Left cardiac atrium (tissue), 4 donors: Measurements from ENCODE around the gene TMEM59. TPM values are rescaled to one million over a fixed set of nuclear protein-coding genes. Genes with fewer than 3 reads are reported as not detected.
A peak's percentile ranks its signal among the peaks of the same experiment; 100 is the strongest.
"Not testable (repeated sequence)": the region's sequence is repeated elsewhere in the genome, so short reads cannot be mapped to it uniquely, and the experiment has no call there.

Experiments
- ATAC-seq, 2 donors: fragments of 200-7000 bp; cut with Tn5 transposase; one replicate each; pipeline ENCODE4 v1.9.1; 2020; ENCODE audit warnings: mild to moderate bottlenecking in 2 of 2, moderate library complexity in 2 of 2
- DNase-seq: peaks from one replicate; pipeline ENCODE4 v3.0.0-alpha.2; 2020
- intact Hi-C, 2 donors: fragments of 100-400 bp; cut with DNase I; formaldehyde crosslinking; loops; one replicate each; pipeline versions ENCODE4 v1.14.1 to v1.15.1; 2022 to 2023
- total RNA-seq, 2 donors: library from RNA; stranded (reverse); fragmentation: NEBNext Ultra II Directional; extraction: Animal tissue kit (Norgen Biotek cat#: 25700); gene quantifications; one replicate each; pipeline ENCODE4 v1.2.1, GENCODE V29; 2021
- donor health status: DM: no; HTN: yes; CAD: no.
- donor health status: DM: no; HTN: yes; CAD: no; lungs with severe emphysema.
- donor health status: DM: yes; HTN: yes; CAD: no.
- donor health status: Dilated cardiomyopathy.

TMEM59 gene
- total RNA-seq, 2 donors from 2014 or later = 324 to 335 TPM

- no peak for ATAC-seq
- no peak for DNase-seq
- intact Hi-C loops = no loop called here
Observed at GRCh38 chr1:54018635-54019034, 34.4 kb downstream of the TMEM59 start.

GRCh38 chr1:54017979-54018378 is 35.0 kb downstream of the TMEM59 start, which contains the start of gene LDLRAD1:
LDLRAD1 (minus strand) TSS chr1:54018186; CDS start chr1:54018112, 74 bp downstream.
- no peak for ATAC-seq
- intact Hi-C loops = no loop called here
- no peak for DNase-seq

- ATAC-seq (peak in 1 of 2 donors; percentile 57), DNase-seq (no peak)
- intact Hi-C loops = no loop called here
Observed at GRCh38 chr1:54016343-54017282, 36.4 kb downstream of the TMEM59 start.

GRCh38 chr1:54014009-54014629 is 38.9 kb downstream of the TMEM59 start:
- DNase-seq (no peak), ATAC-seq (no peak)
- intact Hi-C loops = no loop called here

GRCh38 chr1:54013393-54014008 is 39.5 kb downstream of the TMEM59 start:
- intact Hi-C loops = no loop called here
- ATAC-seq (no peak), DNase-seq (no peak)

- intact Hi-C loops = no loop called here
- no peak for DNase-seq
- no peak for ATAC-seq
Observed at GRCh38 chr1:54012863-54013262, 40.1 kb downstream of the TMEM59 start.

- intact Hi-C loops = no loop called here
- ATAC-seq = no peak
Observed at GRCh38 chr1:54012008-54012325, 41.0 kb downstream of the TMEM59 start.

GRCh38 chr1:54011316-54012007 is 41.5 kb downstream of the TMEM59 start:
- intact Hi-C loops = no loop called here
- no peak for DNase-seq
- ATAC-seq = no peak

More at GRCh38 chr1:54012008-54012325, 41.0 kb downstream of the TMEM59 start:
- DNase-seq = no peak

- no peak for DNase-seq
- no peak for ATAC-seq
- intact Hi-C loops = no loop called here
Observed at GRCh38 chr1:54010415-54011117, 42.4 kb downstream of the TMEM59 start.

- intact Hi-C loops = no loop called here
- DNase-seq = no peak
- no peak for ATAC-seq
Observed at GRCh38 chr1:54009406-54009805, 43.6 kb downstream of the TMEM59 start.

- ATAC-seq (no peak), DNase-seq (no peak)
- intact Hi-C loops = no loop called here
Observed at GRCh38 chr1:54008876-54009275, 44.1 kb downstream of the TMEM59 start.

- no peak for DNase-seq
- intact Hi-C loops = no loop called here
Observed at GRCh38 chr1:54007613-54008012, 45.4 kb downstream of the TMEM59 start.

GRCh38 chr1:54006508-54006907 is 46.5 kb downstream of the TMEM59 start:
- intact Hi-C loops = no loop called here
- DNase-seq = no peak
- no peak for ATAC-seq

More at GRCh38 chr1:54007613-54008012, 45.4 kb downstream of the TMEM59 start:
- ATAC-seq = no peak

- intact Hi-C loops = no loop called here
- no peak for ATAC-seq
- DNase-seq = no peak
Observed at GRCh38 chr1:54004481-54005049, 48.4 kb downstream of the TMEM59 start.

GRCh38 chr1:54003750-54004480 is 49.1 kb downstream of the TMEM59 start:
- ATAC-seq = not testable (repeated sequence)

GRCh38 chr1:54003249-54003646 is 49.8 kb downstream of the TMEM59 start:
- intact Hi-C loops = no loop called here
- ATAC-seq = no peak
- DNase-seq = no peak

More at GRCh38 chr1:54003750-54004480, 49.1 kb downstream of the TMEM59 start:
- intact Hi-C loops, DNase-seq: not testable (repeated sequence)

GRCh38 chr1:54002544-54003248 is 50.3 kb downstream of the TMEM59 start:
- intact Hi-C loops = no loop called here
- no peak for ATAC-seq
- no peak for DNase-seq
